Tibial artery (tissue), 4 donors: ENCODE data around the gene KIAA0753.

ENCODE experiments used
- DNase-seq, 2 donors: peaks; one replicate each; pipeline ENCODE4 v3.0.0-alpha.2; 2019
- H3K27ac ChIP-seq, 2 donors: fragments of 200-600 bp; sonication (generic) in 1 of 2; 1 replicate in 1 of 2; 2 replicates in 1 of 2; pipeline ENCODE4 v1.5.1; 2018 to 2019; ENCODE audit warnings: mild to moderate bottlenecking in 1 of 2
- H3K27me3 ChIP-seq, 2 donors: fragments of 200-600 bp; sonication (generic) in 1 of 2; one replicate each; pipeline versions ENCODE4 v1.5.1 to v1.6.0; 2016 to 2019
- H3K36me3 ChIP-seq, 3 donors: fragments of 200-600 bp; sonication (generic) in 2 of 3; one replicate each; pipeline ENCODE4 v1.5.1; 2016 to 2019; ENCODE audit warnings: mild to moderate bottlenecking in 2 of 3
- H3K4me1 ChIP-seq, 4 donors: fragments of 200-600 bp; sonication (generic) in 2 of 4; 1 replicate in 3 of 4; 2 replicates in 1 of 4; pipeline ENCODE4 v1.5.1; 2016 to 2019
- H3K4me3 ChIP-seq, 2 donors: fragments of 200-600 bp; sonication (generic) in 1 of 2; 1 replicate in 1 of 2; 2 replicates in 1 of 2; pipeline ENCODE4 v1.5.1; 2018 to 2019; ENCODE audit warnings: mild to moderate bottlenecking in 2 of 2
- H3K9me3 ChIP-seq, 3 donors: fragments of 200-600 bp; sonication (generic) in 1 of 3; one replicate each; pipeline ENCODE4 v1.5.1; 2016 to 2019
- CTCF ChIP-seq, 2 experiments: fragments of 200-600 bp in 1 of 2; fragments of 450-650 bp in 1 of 2; IDR thresholded peaks; one replicate each; pipeline ENCODE4 v1.5.1; 2017 to 2019; ENCODE audit warnings: antibody characterized with exemption in 2 of 2, mild to moderate bottlenecking in 1 of 2, moderate library complexity in 1 of 2
- intact Hi-C: fragments of 100-400 bp; cut with DNase I; formaldehyde crosslinking; loops from one replicate; pipeline ENCODE4 v1.15.0; 2023; ENCODE audit warnings: low total_unique reads

The KIAA0753 gene

DNA sequence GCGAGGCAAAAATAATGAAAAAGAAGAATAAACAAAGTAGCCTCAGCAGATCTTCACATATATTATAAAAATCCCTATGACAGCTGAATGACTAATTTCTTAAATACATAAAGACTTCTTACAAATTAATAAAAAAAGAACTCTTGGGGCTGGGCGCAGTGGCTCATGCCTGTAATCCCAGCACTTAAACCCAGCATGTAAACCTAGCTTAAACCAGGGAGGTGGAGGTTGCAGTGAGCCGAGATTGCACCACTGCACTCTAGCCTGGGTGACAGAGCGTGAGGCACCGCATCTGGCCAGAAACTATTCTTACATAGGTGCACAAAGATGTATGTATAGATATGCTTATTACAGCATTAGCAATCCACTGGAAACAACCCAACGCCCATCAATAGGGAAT is 38.7 kb upstream of the KIAA0753 start:
- H3K27ac ChIP-seq = no peak overlapping the region
- DNase-seq = no peak
- intact Hi-C loops = no loop called here
- TF ChIP-seq CTCF (IDR thresholded peaks at IDR 0.05) = no peak
- H3K4me1 ChIP-seq = no peaks in the 10 kb centered on the region
- H3K27me3 ChIP-seq = peaks cover 0 to 41% of the 10 kb centered on the region in 2 donors
- H3K36me3 ChIP-seq = no peaks in the 10 kb centered on the region
- no peak overlapping the region for H3K4me3 ChIP-seq
- H3K9me3 ChIP-seq = no peaks in the 10 kb centered on the region

- Histone ChIP-seq H3K27me3 (peaks cover 0 to 41% of the 10 kb centered on the region in 2 donors), H3K36me3 (no peaks in the 10 kb centered on the region), H3K27ac (no peak overlapping the region), H3K4me1 (no peaks in the 10 kb centered on the region), H3K4me3 (no peak overlapping the region), H3K9me3 (no peaks in the 10 kb centered on the region)
- TF ChIP-seq CTCF (IDR thresholded peaks at IDR 0.05) = no peak
- DNase-seq = no peak
- intact Hi-C loops = no loop called here
These were observed 37.4 kb upstream of the KIAA0753 start for GRCh38 chr17:6677946-6678345.

GRCh38 chr17:6677158-6677831 is 36.8 kb upstream of the KIAA0753 start:
- Histone ChIP-seq H3K27ac (no peak overlapping the region), H3K9me3 (no peaks in the 10 kb centered on the region), H3K4me3 (no peak overlapping the region), H3K27me3 (peaks cover 0 to 35% of the 10 kb centered on the region in 2 donors), H3K36me3 (no peaks in the 10 kb centered on the region), H3K4me1 (no peaks in the 10 kb centered on the region)
- intact Hi-C loops = no loop called here
- TF ChIP-seq CTCF (IDR thresholded peaks at IDR 0.05) = no peak
- DNase-seq = no peak

- TF ChIP-seq CTCF (IDR thresholded peaks at IDR 0.05) = no peak
- Histone ChIP-seq H3K27me3 (peaks cover 0 to 35% of the 10 kb centered on the region in 2 donors), H3K4me3 (no peak overlapping the region), H3K36me3 (no peaks in the 10 kb centered on the region), H3K4me1 (no peaks in the 10 kb centered on the region), H3K27ac (no peak overlapping the region), H3K9me3 (no peaks in the 10 kb centered on the region)
- DNase-seq = no peak
- intact Hi-C loops = no loop called here
These were observed 36.3 kb upstream of the KIAA0753 start for GRCh38 chr17:6676802-6677157.

GRCh38 chr17:6675201-6675825 is 34.8 kb upstream of the KIAA0753 start:
- Histone ChIP-seq H3K27ac (no peak overlapping the region), H3K4me1 (no peaks in the 10 kb centered on the region), H3K9me3 (no peaks in the 10 kb centered on the region), H3K27me3 (peaks cover 0 to 49% of the 10 kb centered on the region in 2 donors), H3K36me3 (no peaks in the 10 kb centered on the region), H3K4me3 (no peak overlapping the region)
- no peak for TF ChIP-seq CTCF (IDR thresholded peaks at IDR 0.05)
- no peak for DNase-seq
- intact Hi-C loops = no loop called here
